GM18519 (cell line): ENCODE results near the gene MAPT.

Experiments
- ATAC-seq: cut with Tn5 transposase; IDR thresholded peaks from one replicate; pipeline ENCODE4 v1.9.1; 2021; ENCODE audit warnings: mild to moderate bottlenecking, moderate library complexity; ENCODE audit not compliant: unreplicated experiment, low FRiP score

MAPT gene

DNA sequence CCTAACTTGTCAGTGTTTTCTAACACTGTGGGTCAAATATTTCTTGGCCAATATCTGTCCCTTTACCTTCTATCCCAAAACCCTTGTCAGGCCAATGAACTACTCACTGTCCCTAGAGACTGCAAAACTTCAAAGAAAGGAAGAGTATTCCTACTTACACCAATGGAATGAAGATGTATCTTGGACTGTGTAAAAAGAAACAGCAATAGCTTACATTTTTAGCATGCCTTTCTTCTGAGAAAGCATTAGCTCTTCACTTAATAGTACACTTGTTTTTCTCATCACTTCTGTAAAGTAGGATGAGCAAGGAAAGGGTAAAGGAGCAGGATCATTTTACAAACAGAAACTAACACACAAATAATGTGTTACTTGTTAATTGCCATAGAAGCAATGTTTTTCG lies 178.6 kb downstream of the MAPT start:
- no peak for ATAC-seq

DNA sequence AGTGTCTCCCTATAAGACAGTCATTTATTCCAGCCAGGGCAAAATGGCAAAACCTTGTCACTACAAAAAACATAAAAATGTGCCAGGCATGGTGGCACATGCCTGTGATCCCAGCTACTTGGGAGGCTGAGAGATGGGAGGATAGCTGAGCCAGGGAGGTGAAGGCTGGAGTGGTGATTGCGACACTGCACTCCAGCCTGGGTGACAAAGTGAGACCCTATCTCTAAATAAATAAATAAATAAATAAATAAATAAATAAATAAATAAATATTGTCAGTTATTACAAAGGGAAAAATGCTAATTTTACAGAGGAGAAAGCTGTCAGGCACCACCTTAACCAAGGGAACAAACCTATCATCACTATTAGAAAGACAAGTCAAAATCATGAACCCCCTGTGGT lies 180.2 kb downstream of the MAPT start:
- ATAC-seq, result no peak
